ENCODE data around the gene NIT2. TPM values are rescaled to one million over a fixed set of nuclear protein-coding genes. Genes with fewer than 3 reads are reported as not detected.

Gene NIT2
- total RNA-seq, 2 experiments from 2014 or later = 18.6 to 21.4 TPM

GRCh38 chr3:100366424-100366823 lies 31.9 kb downstream of the NIT2 start:
- Histone ChIP-seq H3K27ac (ENCODE audit: low read depth in 1 of 2, low read length in 2 of 2) (no peak overlapping the region), H3K36me3 (ENCODE audit: insufficient read depth, low read length) (peaks cover 69% of the 10 kb centered on the region), H3K27me3 (ENCODE audit: control insufficient read depth in 1 of 2, insufficient read depth in 2 of 2, low read length in 2 of 2) (no peaks in the 10 kb centered on the region), H3K4me1 (ENCODE audit: insufficient read depth, low read length) (no peaks in the 10 kb centered on the region), H3K4me3 (ENCODE audit: low read length) (no peak overlapping the region), H3K9me3 (ENCODE audit: control insufficient read depth in 1 of 2, insufficient read depth in 1 of 2, low read length in 2 of 2) (no peaks in the 10 kb centered on the region)
- POLR2A ChIA-PET = no interaction called here
- ATAC-seq (ENCODE audit: poor library complexity) (no peak), DNase-seq (no peak)
- no peaks in the 10 kb centered on the region for H3K4me1 Mint-ChIP-seq (ENCODE audit: low read depth)
- CTCF ChIA-PET = no interaction called here
- H3K27me3 Mint-ChIP-seq = no peaks in the 10 kb centered on the region
- TF ChIP-seq CTCF (IDR thresholded peaks at IDR 0.05) = no peak
- H3K4me3 Mint-ChIP-seq = no peak overlapping the region
- H3K9me3 Mint-ChIP-seq = no peaks in the 10 kb centered on the region
- intact Hi-C loops (cut with DNase I, micrococcal nuclease) = no loop called here
- no peak overlapping the region for H3K27ac Mint-ChIP-seq
- H3K36me3 Mint-ChIP-seq (ENCODE audit: low read depth) = peaks cover 94% of the 10 kb centered on the region

GRCh38 chr3:100368441-100368840 lies 33.9 kb downstream of the NIT2 start:
- H3K27ac Mint-ChIP-seq = no peak overlapping the region
- ATAC-seq (ENCODE audit: poor library complexity) = no peak
- CTCF ChIA-PET = no interaction called here

GRCh38 chr3:100370756-100371155 lies 36.2 kb downstream of the NIT2 start:
- H3K4me1 ChIP-seq (ENCODE audit: insufficient read depth, low read length) = no peaks in the 10 kb centered on the region
- H3K36me3 Mint-ChIP-seq (ENCODE audit: low read depth) = peaks cover 90% of the 10 kb centered on the region
- no peak for TF ChIP-seq CTCF (IDR thresholded peaks at IDR 0.05)
- no peaks in the 10 kb centered on the region for H3K9me3 ChIP-seq (ENCODE audit: control insufficient read depth in 1 of 2, insufficient read depth in 1 of 2, low read length in 2 of 2)
- no peaks in the 10 kb centered on the region for H3K9me3 Mint-ChIP-seq
- no peaks in the 10 kb centered on the region for H3K4me1 Mint-ChIP-seq (ENCODE audit: low read depth)
- intact Hi-C loops (cut with DNase I, micrococcal nuclease) = no loop called here
- no peak for DNase-seq
- no peaks in the 10 kb centered on the region for H3K27me3 ChIP-seq (ENCODE audit: control insufficient read depth in 1 of 2, insufficient read depth in 2 of 2, low read length in 2 of 2)
- H3K27ac ChIP-seq (ENCODE audit: low read depth in 1 of 2, low read length in 2 of 2) = no peak overlapping the region
- H3K27ac Mint-ChIP-seq = no peak overlapping the region
- H3K27me3 Mint-ChIP-seq = no peaks in the 10 kb centered on the region
- no peak overlapping the region for H3K4me3 ChIP-seq (ENCODE audit: low read length)
- ATAC-seq (ENCODE audit: poor library complexity) = no peak
- CTCF ChIA-PET = no interaction called here
- peaks cover 72% of the 10 kb centered on the region for H3K36me3 ChIP-seq (ENCODE audit: insufficient read depth, low read length)
- no peak overlapping the region for H3K4me3 Mint-ChIP-seq
- POLR2A ChIA-PET = no interaction called here

More at GRCh38 chr3:100368441-100368840, 33.9 kb downstream of the NIT2 start:
- H3K27me3 ChIP-seq (ENCODE audit: control insufficient read depth in 1 of 2, insufficient read depth in 2 of 2, low read length in 2 of 2) = no peaks in the 10 kb centered on the region
- H3K4me3 ChIP-seq (ENCODE audit: low read length) = no peak overlapping the region
- no peak overlapping the region for H3K27ac ChIP-seq (ENCODE audit: low read depth in 1 of 2, low read length in 2 of 2)
- no peaks in the 10 kb centered on the region for H3K9me3 ChIP-seq (ENCODE audit: control insufficient read depth in 1 of 2, insufficient read depth in 1 of 2, low read length in 2 of 2)
- intact Hi-C loops (cut with DNase I, micrococcal nuclease) = no loop called here
- no peak overlapping the region for H3K4me3 Mint-ChIP-seq
- H3K27me3 Mint-ChIP-seq = no peaks in the 10 kb centered on the region
- H3K9me3 Mint-ChIP-seq = no peaks in the 10 kb centered on the region
- no peak for DNase-seq
- POLR2A ChIA-PET = interaction anchor here (1.1 kb wide), 1 partner anchor 10 kb away, joined by 3 read pairs; no protein-coding TSS in a partner anchor
- H3K4me1 Mint-ChIP-seq (ENCODE audit: low read depth) = no peaks in the 10 kb centered on the region
- TF ChIP-seq CTCF (IDR thresholded peaks at IDR 0.05) = no peak
- no peaks in the 10 kb centered on the region for H3K4me1 ChIP-seq (ENCODE audit: insufficient read depth, low read length)
- peaks cover 92% of the 10 kb centered on the region for H3K36me3 Mint-ChIP-seq (ENCODE audit: low read depth)
- H3K36me3 ChIP-seq (ENCODE audit: insufficient read depth, low read length) = peaks cover 70% of the 10 kb centered on the region
